GM18526 (cell line): ENCODE measurements around the gene NAT16.

Experiments used
- POLR2A ChIP-seq: IDR thresholded peaks from 3 replicates; pipeline ENCODE4 v1.6.1; 2011; ENCODE audit not compliant: insufficient read length; ENCODE audit errors: extremely low read depth

The NAT16 gene

DNA sequence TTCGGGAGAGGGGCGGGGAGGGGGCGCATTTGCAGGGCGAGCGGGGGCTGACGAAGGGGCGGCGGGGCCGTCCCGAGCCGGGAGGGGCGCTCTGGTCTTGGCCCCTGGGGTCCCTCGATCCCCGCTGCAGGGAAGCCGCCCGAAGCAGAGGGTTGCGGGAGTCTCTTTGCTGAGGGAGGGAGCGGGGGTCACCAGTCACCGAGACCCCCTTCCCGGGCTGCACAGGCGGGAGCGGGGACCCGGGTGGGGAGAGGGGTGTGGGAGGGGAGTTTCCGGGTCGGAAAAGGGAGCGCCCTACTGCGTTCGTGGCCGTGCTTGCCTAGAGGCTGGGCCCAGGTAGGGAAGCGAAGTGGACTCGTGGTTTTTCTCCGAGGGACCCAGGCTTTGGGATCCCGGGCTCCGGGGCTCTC lies 25.4 kb downstream of the NAT16 start:
- TF ChIP-seq POLR2A = no peak

- TF ChIP-seq POLR2A = no peak
Observed at GRCh38 chr7:101153969-101154692, 26.0 kb downstream of the NAT16 start, which contains the start of gene AP1S1. TSS of gene AP1S1 (plus strand) at chr7:101154476. CDS start at chr7:101154515, 39 bp downstream.

DNA sequence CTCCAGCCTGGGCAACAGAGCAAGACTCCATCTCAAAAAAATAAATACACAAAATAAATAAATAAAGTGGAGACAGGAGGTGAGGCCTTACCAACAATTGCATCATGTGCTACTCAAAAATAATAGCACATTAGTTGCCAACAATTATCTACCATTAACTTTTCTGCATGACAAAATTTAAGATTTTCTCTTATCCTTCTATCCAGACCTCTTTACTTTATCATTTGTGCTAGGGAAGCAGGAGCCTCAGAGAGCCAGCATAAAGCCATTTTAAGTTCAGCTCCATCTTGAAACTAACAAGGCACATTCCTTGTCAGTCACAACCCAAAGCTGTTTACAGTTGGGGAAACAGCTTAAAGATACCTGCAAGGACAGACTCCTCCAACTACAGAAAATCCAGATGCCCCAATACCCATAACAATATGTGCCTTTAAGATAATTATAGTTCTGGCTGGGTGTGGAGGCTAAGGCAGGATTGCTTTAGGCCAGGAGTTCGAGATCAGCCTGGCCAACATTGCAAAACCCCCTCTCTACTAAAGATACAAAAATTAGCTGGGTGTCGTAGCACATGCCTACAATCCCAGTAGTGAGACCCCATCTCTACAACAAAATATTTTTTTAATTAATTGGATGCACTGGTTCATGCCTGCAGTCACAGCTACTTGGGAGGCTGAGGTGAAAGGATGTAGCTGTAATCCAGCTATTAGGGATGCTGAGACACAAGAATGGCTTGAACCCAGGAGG lies 28.0 kb downstream of the NAT16 start:
- TF ChIP-seq POLR2A = no peak

DNA sequence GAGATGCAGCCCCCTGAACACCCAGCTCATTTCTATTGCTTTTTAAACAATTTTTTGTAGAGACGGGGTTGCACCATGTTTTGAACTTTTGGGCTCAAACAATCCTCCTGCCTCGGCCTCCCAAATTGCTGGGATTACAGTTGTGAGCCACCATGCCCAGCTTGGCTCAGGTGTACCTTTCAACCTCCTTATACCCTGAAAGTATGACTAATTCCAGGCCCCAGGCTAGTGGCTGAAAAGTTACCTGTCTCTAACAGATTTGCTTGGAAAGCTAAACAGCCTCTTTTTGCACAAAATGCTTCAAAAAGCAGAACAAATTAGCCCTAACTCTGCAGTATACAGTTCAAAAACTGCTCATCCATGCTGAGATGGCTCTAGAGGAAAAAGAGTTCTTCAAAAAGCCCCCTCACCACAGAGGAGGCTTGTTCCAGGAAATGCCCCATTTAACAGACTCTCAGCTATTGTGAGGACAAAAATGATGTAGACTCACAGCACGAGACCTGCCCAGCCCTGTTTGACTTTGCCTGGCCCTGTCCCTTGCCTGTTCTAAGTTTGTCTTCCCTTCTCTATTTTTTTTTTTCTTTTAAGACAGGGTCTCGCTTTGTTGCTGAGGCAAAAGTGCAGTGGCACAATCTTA lies 39.2 kb downstream of the NAT16 start:
- TF ChIP-seq POLR2A = no peak

GRCh38 chr7:101140339-101140699 lies 39.8 kb downstream of the NAT16 start:
- TF ChIP-seq POLR2A = no peak

- peak; percentile 37 for TF ChIP-seq POLR2A
Observed at GRCh38 chr7:101138213-101138870, 41.8 kb downstream of the NAT16 start.

DNA sequence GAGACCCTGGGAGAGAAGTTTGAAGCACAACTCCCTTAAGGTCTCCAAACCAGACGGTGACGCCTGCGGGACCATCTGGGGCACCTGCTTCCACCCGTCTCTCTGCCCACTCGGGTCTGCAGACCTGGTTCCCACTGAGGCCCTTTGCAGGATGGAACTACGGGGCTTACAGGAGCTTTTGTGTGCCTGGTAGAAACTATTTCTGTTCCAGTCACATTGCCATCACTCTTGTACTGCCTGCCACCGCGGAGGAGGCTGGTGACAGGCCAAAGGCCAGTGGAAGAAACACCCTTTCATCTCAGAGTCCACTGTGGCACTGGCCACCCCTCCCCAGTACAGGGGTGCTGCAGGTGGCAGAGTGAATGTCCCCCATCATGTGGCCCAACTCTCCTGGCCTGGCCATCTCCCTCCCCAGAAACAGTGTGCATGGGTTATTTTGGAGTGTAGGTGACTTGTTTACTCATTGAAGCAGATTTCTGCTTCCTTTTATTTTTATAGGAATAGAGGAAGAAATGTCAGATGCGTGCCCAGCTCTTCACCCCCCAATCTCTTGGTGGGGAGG lies 42.4 kb downstream of the NAT16 start:
- TF ChIP-seq POLR2A = no peak

DNA sequence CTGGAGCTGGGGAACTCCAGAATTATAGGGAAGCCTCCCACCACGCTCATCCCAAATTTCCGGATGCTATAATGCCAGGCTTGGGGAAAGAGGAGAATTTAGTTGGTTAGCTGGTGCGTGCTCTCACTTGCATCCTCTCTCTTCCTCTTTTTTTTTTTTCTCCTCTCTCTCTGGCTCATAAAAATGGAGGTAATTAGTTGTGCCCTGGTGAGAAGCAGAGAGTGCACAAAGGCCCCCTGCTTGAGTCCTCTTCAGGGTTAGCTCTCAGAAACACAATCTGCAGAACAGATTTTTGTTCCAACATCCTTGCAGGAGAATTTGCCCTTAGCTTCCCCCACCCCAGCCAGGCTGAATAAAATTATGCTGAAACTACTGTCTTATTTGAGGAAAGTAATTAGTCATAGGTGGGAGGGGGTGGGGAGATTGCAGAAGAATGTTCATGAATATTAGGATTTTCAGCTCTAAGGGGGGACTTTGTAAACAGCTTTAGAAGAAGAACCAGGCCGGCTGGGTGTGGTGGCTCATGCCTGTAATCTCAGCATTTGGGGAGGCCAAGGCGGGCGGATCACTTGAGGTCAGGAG lies 45.6 kb downstream of the NAT16 start:
- no peak for TF ChIP-seq POLR2A

DNA sequence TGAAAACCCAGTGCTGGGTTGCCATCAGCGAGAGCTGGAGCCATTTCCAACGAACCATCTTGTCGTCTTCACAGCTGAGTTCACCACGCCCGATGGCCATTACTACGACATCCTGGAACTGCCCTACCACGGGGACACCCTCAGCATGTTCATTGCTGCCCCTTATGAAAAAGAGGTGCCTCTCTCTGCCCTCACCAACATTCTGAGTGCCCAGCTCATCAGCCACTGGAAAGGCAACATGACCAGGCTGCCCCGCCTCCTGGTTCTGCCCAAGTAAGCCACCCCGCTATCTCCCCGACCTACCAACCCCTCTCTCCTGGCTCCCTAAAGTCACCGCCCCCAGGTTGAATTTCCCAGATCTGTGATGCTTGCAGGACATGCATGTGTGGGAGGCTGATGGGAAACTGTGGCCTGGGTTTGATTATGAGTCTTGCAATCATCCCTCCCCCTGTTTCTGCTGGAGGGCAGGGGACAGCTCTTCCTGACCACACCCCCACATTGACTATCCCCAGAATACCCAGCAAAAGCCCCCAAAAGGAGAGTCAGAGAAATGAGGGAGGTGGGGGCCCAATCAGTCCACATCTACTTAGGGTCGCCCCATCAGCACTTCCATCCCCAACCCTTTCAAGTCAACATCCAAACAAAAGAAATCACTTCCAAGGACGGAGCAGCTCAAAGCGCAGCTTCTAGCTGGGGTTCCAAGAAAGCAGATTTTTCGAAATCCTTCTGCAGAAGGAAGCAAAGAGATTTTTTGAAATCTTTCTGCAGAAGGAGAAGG lies 46.3 kb downstream of the NAT16 start:
- TF ChIP-seq POLR2A = no peak

DNA sequence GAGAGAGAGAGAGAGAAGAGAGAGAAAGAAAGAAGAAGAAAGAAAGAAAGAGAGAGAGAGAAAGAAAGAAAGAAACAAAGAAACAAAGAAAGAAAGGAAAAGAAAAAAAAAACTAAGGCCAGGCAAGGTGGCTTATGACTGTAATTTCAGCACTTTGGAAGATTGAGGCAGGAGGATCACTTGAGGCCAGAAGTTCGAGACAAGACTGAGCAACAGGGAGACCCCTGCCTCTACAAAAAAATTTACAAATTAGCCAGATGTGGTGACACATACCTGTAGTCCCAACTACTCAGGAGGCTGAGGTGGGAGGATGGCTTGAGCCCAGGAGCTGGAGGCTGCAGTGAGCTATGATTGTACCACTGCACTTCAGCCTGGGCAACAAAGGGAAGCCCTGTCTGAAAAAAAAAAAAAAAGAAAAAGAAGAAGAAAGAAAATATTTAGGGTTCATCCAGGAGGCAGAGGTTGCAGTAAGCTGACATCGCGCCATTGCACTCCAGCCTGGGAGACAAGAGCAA lies 50.4 kb downstream of the NAT16 start:
- no peak for TF ChIP-seq POLR2A

DNA sequence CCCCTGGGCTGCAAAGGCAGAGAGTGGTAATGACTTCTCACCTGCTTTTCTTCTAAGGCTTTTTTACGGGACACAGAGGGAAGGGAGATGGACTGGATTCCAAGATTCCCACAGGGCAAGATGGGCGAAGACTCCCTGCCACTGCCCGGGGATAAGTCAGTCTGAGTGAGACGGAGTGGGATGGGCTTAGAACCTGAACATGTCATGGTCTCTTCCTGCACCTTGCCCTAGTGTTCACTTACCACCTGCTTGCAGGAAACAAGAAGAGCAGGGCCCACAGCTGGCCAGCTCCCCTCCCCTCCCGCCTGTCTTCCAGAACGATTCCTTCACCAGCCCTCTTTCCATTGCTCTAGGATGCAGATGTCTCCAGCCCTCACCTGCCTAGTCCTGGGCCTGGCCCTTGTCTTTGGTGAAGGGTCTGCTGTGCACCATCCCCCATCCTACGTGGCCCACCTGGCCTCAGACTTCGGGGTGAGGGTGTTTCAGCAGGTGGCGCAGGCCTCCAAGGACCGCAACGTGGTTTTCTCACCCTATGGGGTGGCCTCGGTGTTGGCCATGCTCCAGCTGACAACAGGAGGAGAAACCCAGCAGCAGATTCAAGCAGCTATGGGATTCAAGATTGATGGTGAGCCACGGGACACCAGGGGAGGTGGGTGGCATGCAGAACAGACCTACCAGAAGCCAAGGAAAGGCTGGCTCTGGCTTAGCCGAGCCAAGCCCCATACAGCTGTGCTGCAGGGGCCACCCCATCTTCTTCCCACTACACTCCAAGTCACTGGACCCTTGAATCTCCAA lies 51.9 kb downstream of the NAT16 start:
- TF ChIP-seq POLR2A = no peak

GRCh38 chr7:101127460-101128039 lies 52.5 kb downstream of the NAT16 start:
- TF ChIP-seq POLR2A = no peak
